Stimulated activated effector memory CD8-positive, alpha-beta T cell treated with anti-CD3 and anti-CD28 coated beads, Interleukin-12 subunit alpha, Interleukin-12 subunit beta, amount 100 ng/mL, for 72 hours (primary cell): ENCODE measurements around the gene GGNBP2.

ENCODE experiments used
- ATAC-seq: fragments of 150-1000 bp; cut with Tn5 transposase; 2 replicates; pipeline ENCODE4 v1.10.0; 2021
- DNase-seq, 2 donors: peaks; one replicate each; pipeline ENCODE4 v3.0.0; 2021 to 2022; ENCODE audit warnings: low spot score in 2 of 2
- H3K27ac Mint-ChIP-seq: one replicate; pipeline ENCODE4 v1.8.0; 2022; ENCODE audit warnings: mild to moderate bottlenecking, mixed read lengths
- H3K36me3 Mint-ChIP-seq: one replicate; pipeline ENCODE4 v1.8.0; 2022; ENCODE audit warnings: mild to moderate bottlenecking, mixed read lengths
- H3K4me1 Mint-ChIP-seq: one replicate; pipeline ENCODE4 v1.8.0; 2022; ENCODE audit warnings: mixed read lengths
- H3K4me3 Mint-ChIP-seq: one replicate; pipeline ENCODE4 v1.8.0; 2022; ENCODE audit warnings: mild to moderate bottlenecking, mixed read lengths
- H3K9me3 Mint-ChIP-seq: one replicate; pipeline ENCODE4 v1.8.0; 2022; ENCODE audit warnings: mixed read lengths

The GGNBP2 gene

DNA sequence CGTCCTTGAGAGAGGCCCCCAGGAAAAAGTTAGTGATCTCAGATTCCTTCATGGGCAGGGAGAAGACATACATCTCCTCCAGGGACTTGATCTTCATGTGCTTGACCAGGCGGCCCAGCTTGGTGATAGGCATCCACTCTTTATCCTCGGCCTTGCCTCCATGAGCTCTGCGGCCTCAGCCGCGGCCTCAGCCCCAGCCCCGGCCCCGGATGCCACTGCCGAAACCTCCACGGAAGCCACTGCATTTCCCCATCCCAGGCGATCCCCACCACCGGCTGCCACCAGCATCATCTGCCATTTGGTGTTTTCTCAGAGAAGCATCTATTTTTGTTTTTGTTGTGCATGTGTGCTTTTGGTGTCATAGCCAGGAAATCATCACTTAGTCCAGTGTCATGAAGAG is 30.3 kb downstream of the GGNBP2 start:
- no peak for DNase-seq
- no peak for ATAC-seq
- H3K9me3 Mint-ChIP-seq = no peaks in the 10 kb centered on the region
- H3K27ac Mint-ChIP-seq = no peak overlapping the region
- H3K4me1 Mint-ChIP-seq = peaks cover 9% of the 10 kb centered on the region
- H3K4me3 Mint-ChIP-seq = no peak overlapping the region
- H3K36me3 Mint-ChIP-seq = peaks cover 96% of the 10 kb centered on the region

DNA sequence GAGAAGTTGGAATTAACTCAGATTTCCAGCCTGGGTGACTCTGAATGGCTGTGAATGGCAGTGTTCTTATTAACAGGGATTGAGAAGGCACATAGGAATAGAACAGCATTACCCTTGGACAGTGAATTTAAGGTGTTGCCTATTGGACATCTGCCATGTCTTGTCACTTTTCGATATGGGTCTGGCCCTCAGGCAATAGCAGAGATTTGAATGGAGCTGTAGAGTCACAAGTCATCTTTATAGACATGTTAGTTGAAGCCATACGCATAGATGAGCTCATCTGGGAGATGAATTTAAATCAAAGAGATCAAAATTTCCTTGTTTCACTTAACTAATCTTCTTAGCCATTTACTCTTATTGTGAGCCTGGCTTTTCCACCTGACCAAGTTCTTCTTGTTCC is 32.1 kb downstream of the GGNBP2 start:
- Mint-ChIP-seq H3K4me1 (peaks cover 9% of the 10 kb centered on the region), H3K4me3 (no peak overlapping the region), H3K27ac (no peak overlapping the region), H3K36me3 (peaks cover 96% of the 10 kb centered on the region), H3K9me3 (no peaks in the 10 kb centered on the region)
- DNase-seq (no peak), ATAC-seq (no peak)

DNA sequence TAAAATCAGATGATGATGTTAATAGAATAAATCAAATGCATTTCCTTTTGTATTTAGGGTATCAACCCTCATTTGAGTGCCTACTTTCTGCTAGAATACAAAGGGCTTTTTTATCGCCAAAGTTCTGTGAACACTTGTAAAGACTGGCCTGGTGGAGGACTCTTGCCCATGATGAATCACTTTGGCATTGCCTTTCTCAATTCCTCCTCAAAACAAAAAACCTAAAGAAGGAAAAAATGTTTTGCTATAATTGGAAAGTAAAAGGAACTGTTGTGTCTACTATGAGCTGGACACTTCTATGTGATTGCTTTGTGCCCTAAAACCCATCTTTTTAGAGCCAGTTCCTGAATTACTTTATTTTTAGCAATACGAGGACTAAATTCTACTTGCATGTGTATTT is 34.0 kb downstream of the GGNBP2 start:
- Mint-ChIP-seq H3K4me1 (peaks cover 9% of the 10 kb centered on the region), H3K9me3 (no peaks in the 10 kb centered on the region), H3K4me3 (no peak overlapping the region), H3K27ac (no peak overlapping the region), H3K36me3 (peaks cover 96% of the 10 kb centered on the region)
- no peak for ATAC-seq
- no peak for DNase-seq

DNA sequence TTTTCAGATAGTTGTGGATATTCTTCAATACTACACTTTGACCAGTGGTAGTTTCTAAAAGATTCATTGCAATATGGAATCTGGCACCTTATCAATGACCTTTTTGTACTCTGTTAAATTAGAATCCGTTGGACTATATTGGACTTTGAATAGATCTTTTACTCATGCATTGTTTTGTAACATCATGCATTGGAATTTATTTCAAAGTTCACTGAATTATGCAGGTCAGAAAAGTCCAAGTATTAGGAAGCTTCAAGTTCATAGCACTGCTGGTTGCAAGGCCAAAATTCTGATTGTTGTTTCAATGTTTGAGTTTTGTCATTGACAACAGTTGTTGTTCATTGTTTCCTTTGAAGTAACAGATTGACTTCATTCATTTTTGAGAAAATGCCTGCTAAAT is 39.1 kb downstream of the GGNBP2 start:
- Mint-ChIP-seq H3K36me3 (peaks cover 100% of the 10 kb centered on the region), H3K4me1 (no peaks in the 10 kb centered on the region), H3K4me3 (no peak overlapping the region), H3K27ac (no peak overlapping the region), H3K9me3 (no peaks in the 10 kb centered on the region)
- DNase-seq (no peak), ATAC-seq (no peak)

DNA sequence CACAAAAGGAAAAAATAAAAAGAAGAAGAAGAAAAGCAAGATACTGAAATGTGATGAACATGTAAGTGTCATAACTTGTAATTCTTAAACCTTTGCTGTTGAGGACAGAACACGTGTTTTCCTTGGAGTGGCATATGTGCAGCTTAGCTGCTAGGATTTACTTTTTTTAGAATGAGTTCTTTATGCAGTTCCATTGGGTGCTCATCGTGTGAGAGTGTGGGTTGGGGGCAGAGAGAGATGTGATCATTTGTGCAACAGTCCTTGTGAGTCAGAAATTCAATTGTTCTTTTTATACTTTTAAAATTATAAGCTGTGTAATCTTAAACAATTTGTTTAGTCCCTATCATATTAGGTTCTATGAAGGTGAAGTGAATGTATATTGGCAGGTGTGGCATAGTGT is 41.4 kb downstream of the GGNBP2 start:
- no peaks in the 10 kb centered on the region for H3K9me3 Mint-ChIP-seq
- peaks cover 12% of the 10 kb centered on the region for H3K4me1 Mint-ChIP-seq
- no peak overlapping the region for H3K4me3 Mint-ChIP-seq
- peaks cover 91% of the 10 kb centered on the region for H3K36me3 Mint-ChIP-seq
- ATAC-seq (no peak), DNase-seq (no peak)
- H3K27ac Mint-ChIP-seq = no peak overlapping the region

DNA sequence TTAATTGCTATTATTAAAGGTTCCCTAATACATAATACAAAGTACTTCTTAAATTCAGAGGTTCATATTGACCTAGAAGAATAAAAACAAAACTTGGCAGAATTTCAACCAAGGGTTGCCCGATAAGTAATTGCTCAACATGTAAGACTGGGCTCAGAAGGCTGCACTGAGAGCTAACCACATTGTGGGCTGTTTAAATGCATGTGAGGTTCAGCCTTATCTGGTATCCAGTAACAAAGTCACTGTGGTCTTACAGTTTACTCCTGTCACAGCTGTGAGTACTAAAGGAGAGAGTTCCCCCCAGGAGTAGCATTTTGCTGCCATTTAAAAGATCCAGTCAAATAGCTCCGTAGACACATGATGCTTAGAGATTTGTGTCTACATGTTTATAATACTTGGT is 45.4 kb downstream of the GGNBP2 start:
- Mint-ChIP-seq H3K27ac (peak overlapping the region; percentile 53), H3K4me3 (no peak overlapping the region), H3K36me3 (peaks cover 61% of the 10 kb centered on the region), H3K9me3 (no peaks in the 10 kb centered on the region), H3K4me1 (peaks cover 37% of the 10 kb centered on the region)
- no peak for DNase-seq
- peak; percentile 61 for ATAC-seq

DNA sequence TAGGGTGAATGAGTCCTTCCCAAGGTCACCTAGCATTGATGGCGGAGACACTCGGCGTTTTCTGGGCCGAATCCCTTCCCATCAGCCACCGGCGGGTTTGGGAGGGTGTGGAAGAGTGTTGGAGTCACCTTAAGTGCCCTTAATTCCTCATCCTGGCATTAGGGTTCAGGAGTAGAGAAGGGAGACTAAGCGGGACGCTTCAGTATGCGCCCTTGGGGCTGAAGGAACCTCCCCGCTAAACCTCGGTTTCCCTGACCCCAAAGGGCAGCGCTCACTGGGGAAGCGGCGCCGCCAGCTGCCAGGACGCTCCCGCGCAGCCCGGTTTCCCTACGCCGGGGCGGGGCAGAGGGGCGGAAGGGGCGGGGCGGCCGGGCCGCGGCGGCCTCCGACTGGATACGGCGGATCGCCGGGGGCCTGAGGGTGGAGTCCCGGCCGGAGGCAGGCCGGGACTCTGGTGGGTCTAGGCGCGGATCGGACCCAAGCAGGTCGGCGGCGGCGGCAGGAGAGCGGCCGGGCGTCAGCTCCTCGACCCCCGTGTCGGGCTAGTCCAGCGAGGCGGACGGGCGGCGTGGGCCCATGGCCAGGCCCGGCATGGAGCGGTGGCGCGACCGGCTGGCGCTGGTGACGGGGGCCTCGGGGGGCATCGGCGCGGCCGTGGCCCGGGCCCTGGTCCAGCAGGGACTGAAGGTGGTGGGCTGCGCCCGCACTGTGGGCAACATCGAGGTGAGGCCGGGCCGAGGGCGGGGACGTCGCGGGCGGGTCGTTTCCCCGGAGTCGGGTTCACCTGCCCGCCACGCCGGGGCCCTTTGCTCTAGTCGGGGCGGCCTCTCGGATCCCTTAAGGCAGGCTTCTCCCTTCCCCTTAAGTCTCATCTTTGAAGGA is 47.0 kb downstream of the GGNBP2 start, which contains the start of gene DHRS11:
TSS of gene DHRS11 (plus strand) at position 446 of the 882 bp plus-strand sequence. CDS start at position 577, 131 bp downstream.
- Mint-ChIP-seq H3K27ac (peak within 1 kb of the TSS; percentile 80), H3K4me3 (peak within 1 kb of the TSS; percentile 69), H3K36me3 (peaks cover 52% of the 10 kb centered on the region), H3K9me3 (no peaks in the 10 kb centered on the region), H3K4me1 (peaks cover 37% of the 10 kb centered on the region)
- ATAC-seq (peak; percentile 93), DNase-seq (peak; percentile 66 to 84)

DNA sequence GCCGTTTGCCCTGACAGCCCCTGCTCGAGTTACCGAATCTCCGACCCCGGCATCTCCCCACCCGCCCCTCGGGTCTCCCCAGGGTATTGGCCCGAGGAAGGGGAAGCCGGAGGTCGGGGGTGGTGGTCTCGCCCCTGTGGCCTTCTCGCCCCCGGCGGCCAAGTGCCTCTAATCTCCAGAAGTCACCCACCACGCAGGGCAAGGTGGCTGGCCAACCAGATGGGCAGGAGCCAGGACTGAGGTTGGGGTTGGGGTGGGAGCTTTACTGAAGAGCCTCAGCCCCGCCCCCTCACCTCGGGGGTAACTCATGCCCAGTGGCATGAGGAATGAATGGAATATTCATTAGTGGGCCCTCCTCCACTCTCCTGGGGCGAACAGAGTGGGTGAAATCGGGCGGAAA is 47.6 kb downstream of the GGNBP2 start:
- Mint-ChIP-seq H3K27ac (peak overlapping the region; percentile 80), H3K4me1 (peaks cover 39% of the 10 kb centered on the region), H3K9me3 (no peaks in the 10 kb centered on the region), H3K36me3 (peaks cover 46% of the 10 kb centered on the region), H3K4me3 (peak overlapping the region; percentile 69)
- no peak for ATAC-seq
- no peak for DNase-seq

DNA sequence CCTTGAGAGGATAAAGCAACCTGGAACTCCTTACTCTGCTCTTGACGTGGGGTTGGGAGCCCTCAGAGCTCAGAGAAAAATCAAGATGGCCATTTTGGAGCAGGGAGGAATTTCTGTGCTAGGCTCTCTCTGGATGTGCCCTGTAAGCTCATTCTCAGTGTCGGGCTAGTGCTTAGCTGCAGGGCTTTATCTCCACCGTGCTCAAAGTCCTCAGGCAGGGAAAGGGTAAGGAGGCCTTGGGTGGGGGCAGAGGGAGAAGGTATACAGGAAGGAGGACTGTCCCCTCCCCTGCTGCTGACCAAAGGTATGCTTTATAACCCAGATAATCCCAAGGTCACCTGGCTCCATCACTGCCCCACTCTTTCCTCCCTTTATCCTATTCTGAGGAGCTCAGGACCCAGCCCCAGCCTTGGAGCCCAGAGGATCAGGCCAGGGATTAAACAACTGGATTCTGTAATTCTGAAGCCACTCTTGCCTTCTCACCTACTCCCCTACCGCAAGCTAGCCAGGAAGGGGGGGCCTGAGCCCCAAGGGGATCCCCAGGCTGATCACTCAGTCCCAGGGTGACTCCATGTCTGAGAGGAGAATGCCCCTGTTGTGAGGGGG is 48.1 kb downstream of the GGNBP2 start:
- Mint-ChIP-seq H3K9me3 (no peaks in the 10 kb centered on the region), H3K36me3 (peaks cover 41% of the 10 kb centered on the region), H3K27ac (peak overlapping the region; percentile 80), H3K4me1 (peaks cover 43% of the 10 kb centered on the region), H3K4me3 (peak overlapping the region; percentile 69)
- DNase-seq = no peak
- no peak for ATAC-seq

DNA sequence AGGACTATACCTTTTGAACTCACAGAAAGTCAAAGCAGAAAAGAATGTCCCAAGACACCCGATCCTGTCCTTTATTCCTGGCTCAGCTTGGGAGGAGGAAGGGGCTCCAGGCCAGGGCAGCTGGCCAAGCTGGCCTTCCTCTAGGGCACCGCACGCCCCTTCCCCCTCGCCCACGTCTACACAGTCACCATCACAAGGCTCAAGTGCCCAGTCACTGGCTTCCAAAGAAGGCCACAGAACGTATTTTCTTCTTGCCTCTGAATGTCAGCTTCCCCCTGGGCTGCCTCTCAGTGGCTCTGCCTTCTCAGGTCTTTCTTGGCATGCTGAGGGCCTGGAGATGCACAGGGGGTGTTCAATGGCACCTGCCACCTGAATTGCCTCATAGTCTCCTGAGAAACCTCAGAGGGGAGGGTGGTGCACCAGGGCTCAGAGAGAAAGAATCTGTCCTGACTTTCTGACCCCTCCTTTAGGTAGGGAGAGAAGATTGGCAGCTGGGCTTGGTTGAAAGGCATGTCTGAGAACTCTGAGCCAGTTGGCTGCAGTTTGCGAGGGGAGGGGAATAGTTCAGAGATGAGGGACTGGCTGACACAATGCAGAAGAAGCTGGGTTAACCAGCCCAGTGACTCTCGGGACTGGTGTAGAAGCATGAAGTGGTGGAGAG is 49.1 kb downstream of the GGNBP2 start:
- DNase-seq (no peak), ATAC-seq (no peak)
- H3K4me1 Mint-ChIP-seq = peaks cover 43% of the 10 kb centered on the region
- H3K27ac Mint-ChIP-seq = no peak overlapping the region
- no peak overlapping the region for H3K4me3 Mint-ChIP-seq
- H3K9me3 Mint-ChIP-seq = no peaks in the 10 kb centered on the region
- peaks cover 31% of the 10 kb centered on the region for H3K36me3 Mint-ChIP-seq

DNA sequence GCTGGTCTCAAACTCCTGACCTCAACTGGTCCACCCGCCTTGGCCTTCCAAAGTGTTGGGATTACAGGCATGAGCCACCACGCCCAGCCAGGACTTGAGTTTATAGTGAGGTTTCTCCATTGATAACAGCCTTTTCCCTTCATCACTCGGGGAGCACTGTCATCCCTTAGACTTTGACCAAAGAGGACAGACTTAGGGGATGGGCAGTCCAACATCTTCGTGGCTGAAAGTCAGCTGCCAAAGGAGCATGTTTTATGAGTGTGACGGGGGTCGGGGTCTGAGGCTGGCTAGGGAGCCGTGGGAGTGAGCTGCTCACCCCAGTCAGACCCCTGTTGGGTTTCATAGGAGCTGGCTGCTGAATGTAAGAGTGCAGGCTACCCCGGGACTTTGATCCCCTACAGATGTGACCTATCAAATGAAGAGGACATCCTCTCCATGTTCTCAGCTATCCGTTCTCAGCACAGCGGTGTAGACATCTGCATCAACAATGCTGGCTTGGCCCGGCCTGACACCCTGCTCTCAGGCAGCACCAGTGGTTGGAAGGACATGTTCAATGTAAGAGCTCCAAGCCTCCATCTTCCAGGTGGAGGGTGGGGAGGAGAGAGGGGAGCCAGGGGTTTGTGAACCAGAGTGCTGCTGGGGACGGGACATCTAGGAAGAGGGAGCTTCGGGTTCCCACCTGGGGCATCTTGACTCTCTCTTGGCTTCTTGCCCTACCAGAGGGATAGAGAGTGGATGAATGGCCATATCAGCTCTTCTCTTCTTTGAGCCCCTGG is 50.1 kb downstream of the GGNBP2 start:
- ATAC-seq = no peak
- H3K27ac Mint-ChIP-seq = no peak overlapping the region
- H3K4me3 Mint-ChIP-seq = no peak overlapping the region
- peaks cover 21% of the 10 kb centered on the region for H3K36me3 Mint-ChIP-seq
- no peak for DNase-seq
- peaks cover 43% of the 10 kb centered on the region for H3K4me1 Mint-ChIP-seq
- H3K9me3 Mint-ChIP-seq = no peaks in the 10 kb centered on the region

DNA sequence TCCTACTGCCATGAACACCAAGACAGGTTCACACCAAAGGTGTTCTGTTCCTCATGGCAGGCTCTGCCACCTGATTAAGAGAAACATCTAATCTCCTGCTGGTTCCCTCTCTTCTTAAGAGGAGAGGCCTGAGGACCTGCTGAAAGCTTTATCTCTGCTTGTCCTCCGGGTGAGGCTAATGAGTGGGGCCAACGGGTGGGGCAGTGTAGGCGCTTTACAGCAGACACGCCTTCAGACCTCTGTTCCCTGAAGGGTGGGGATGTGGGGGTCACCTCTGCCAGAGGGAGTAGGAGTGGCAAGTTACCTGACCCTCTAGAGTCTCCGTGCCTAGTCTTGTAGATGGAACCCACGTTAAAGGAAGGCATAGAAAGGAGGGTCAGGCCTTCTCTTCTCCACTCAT is 52.5 kb downstream of the GGNBP2 start:
- peaks cover 32% of the 10 kb centered on the region for H3K36me3 Mint-ChIP-seq
- no peak for DNase-seq
- no peak overlapping the region for H3K27ac Mint-ChIP-seq
- H3K4me3 Mint-ChIP-seq = no peak overlapping the region
- H3K9me3 Mint-ChIP-seq = no peaks in the 10 kb centered on the region
- ATAC-seq = no peak
- peaks cover 37% of the 10 kb centered on the region for H3K4me1 Mint-ChIP-seq

DNA sequence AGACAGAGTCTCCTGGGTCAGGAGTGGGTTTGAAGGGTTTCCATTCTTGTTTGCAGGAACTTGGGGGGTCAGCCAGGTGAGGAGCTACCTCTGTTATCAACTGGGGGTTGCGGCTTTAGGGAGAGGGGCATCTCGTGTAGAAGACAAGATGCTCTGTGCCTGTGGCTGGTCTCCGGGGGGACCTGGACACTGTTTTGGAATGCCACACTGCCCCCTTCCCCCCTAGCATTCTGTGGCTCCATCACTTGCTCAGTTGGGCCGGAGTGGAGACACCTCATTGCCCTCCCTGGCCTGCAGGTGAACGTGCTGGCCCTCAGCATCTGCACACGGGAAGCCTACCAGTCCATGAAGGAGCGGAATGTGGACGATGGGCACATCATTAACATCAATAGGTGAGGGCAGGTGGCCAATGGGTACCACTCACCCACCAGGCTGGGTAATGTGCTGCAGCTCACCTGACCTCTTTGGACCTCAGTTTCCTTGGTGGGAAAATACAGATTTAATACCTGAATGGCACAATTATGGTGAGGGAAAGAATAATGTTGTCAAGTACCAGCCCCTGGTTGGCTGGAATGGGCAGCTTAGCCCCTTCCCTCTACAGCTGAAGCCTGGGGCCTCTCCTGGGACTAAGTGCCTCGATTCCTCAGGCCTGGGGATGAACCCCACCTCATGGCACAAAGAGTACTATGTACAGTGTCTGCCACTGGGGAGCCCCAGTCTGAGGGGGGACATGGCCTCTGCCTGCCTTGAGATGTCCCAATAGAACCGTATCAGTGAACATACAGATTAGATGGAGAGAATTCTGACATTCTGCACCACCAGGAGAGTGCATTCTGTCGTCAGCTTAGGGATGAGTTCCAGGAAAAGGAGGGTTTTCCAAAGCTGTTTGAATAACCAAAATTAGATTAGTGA is 53.4 kb downstream of the GGNBP2 start:
- Mint-ChIP-seq H3K9me3 (no peaks in the 10 kb centered on the region), H3K36me3 (peaks cover 32% of the 10 kb centered on the region), H3K4me3 (no peak overlapping the region), H3K27ac (no peak overlapping the region), H3K4me1 (peaks cover 35% of the 10 kb centered on the region)
- DNase-seq = no peak
- no peak for ATAC-seq

DNA sequence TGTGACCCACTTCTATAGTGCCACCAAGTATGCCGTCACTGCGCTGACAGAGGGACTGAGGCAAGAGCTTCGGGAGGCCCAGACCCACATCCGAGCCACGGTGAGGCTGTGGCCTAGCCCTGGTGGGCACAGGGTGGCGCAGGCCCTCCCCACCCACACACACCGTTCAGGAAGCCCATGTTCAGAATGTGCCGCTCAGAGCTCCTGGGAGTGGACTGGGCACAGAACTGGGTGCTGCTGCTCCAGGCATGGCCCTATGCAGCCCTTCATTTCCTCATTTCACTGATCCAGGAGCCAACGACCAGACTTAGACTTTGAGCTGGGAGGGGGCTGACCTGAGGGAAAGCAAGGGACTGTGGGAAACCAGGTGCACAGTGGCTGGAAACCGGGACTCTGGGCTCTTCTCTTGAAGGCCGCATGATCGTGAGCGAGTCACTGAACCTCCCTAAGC is 54.3 kb downstream of the GGNBP2 start:
- H3K9me3 Mint-ChIP-seq = no peaks in the 10 kb centered on the region
- H3K27ac Mint-ChIP-seq = no peak overlapping the region
- no peak overlapping the region for H3K4me3 Mint-ChIP-seq
- H3K36me3 Mint-ChIP-seq = peaks cover 28% of the 10 kb centered on the region
- DNase-seq (no peak), ATAC-seq (no peak)
- peaks cover 31% of the 10 kb centered on the region for H3K4me1 Mint-ChIP-seq
